Type B pancreatic cell (in vitro differentiated cells): Measurements from ENCODE around the gene REM1. TPM values are rescaled to one million over a fixed set of nuclear protein-coding genes. Genes with fewer than 3 reads are reported as not detected.
"Not testable (repeated sequence)": the region's sequence is repeated elsewhere in the genome, so short reads cannot be mapped to it uniquely, and the experiment has no call there.

ENCODE experiments used
- DNase-seq: peaks from one replicate; pipeline ENCODE4 v3.0.0; 2021; ENCODE audit warnings: mixed read lengths; ENCODE audit not compliant: unreplicated experiment; ENCODE audit errors: extremely low spot score
- H3K27ac Mint-ChIP-seq: 2 replicates; pipeline ENCODE4 v1.8.0; 2021; ENCODE audit warnings: mild to moderate bottlenecking, mixed read lengths
- H3K27me3 Mint-ChIP-seq: 2 replicates; pipeline ENCODE4 v1.8.0; 2021; ENCODE audit warnings: mixed read lengths
- H3K36me3 Mint-ChIP-seq: 2 replicates; pipeline ENCODE4 v1.8.0; 2021; ENCODE audit warnings: mixed read lengths
- H3K4me1 Mint-ChIP-seq: one replicate; pipeline ENCODE4 v1.8.0; 2021; ENCODE audit warnings: mixed read lengths; ENCODE audit not compliant: unreplicated experiment
- H3K4me3 Mint-ChIP-seq: 2 replicates; pipeline ENCODE4 v1.8.0; 2021; ENCODE audit warnings: mild to moderate bottlenecking, mixed read lengths
- H3K9me3 Mint-ChIP-seq: 2 replicates; pipeline ENCODE4 v1.8.0; 2021; ENCODE audit warnings: mixed read lengths
- long read RNA-seq: library from polyadenylated mRNA; unstranded; transcript quantifications from one replicate; pipeline ENCODE4 v2.0.0, GENCODE V29; 2020
- total RNA-seq: library from RNA; stranded (reverse); gene quantifications from 2 replicates; pipeline ENCODE4 v1.2.1, GENCODE V29; 2021; ENCODE audit warnings: low replicate concordance
- TF ChIP-seq, protein P1 (sequence below): fragments of 200-600 bp; sonication (generic); conservative IDR thresholded peaks from 2 replicates; pipeline ENCODE4 v1.5.0; 2021; ENCODE audit warnings: antibody characterized with exemption, mild to moderate bottlenecking

Gene REM1, protein sequence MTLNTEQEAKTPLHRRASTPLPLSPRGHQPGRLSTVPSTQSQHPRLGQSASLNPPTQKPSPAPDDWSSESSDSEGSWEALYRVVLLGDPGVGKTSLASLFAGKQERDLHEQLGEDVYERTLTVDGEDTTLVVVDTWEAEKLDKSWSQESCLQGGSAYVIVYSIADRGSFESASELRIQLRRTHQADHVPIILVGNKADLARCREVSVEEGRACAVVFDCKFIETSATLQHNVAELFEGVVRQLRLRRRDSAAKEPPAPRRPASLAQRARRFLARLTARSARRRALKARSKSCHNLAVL
- total RNA-seq, result not detected in 2 replicates
- long read RNA-seq, result 0 reads

DNA sequence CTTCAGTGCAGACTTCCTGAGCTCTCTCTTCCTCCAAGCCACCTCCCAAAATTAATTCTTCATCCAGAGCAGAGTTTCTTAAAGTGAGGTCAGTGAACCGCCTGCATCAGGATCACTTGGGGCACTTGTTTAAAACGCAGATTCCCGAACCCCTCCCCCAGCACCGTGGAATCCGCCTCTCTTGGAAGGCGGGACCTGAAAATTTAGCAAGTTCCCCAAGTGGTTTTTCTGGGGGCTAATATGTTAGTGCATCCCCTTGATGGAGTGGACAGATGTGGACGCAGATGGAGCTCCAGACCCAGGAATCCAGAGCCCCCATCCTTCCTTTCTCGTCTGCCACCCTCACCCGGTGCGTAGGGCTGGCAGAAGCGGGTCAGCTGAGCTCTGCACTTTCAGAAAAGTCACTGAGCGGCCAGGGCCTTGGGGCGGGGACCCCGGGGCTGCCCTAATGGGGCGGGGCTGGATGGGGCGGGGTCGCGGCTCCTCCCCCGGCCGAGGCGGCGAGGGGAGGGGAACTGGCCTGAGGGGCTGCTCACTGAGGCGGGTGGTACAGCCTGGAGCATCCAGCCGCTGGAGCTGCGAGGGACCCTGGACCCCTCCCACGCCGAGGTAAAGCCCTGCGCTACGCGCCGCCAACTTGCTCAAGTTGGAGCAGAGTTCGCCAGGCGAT is at the start of gene REM1, which contains the start of gene DEFB124:
Gene REM1 (plus strand): TSS at position 531 of the 670 bp plus-strand sequence. CDS start 1,158 bp downstream, outside the sequence.
Gene DEFB124 (minus strand): TSS at position 370 of the 670 bp plus-strand sequence. CDS start 2,114 bp downstream, outside the sequence.
- DNase-seq, result no peak
- no peak within 1 kb of the TSS for H3K27ac Mint-ChIP-seq

DNA sequence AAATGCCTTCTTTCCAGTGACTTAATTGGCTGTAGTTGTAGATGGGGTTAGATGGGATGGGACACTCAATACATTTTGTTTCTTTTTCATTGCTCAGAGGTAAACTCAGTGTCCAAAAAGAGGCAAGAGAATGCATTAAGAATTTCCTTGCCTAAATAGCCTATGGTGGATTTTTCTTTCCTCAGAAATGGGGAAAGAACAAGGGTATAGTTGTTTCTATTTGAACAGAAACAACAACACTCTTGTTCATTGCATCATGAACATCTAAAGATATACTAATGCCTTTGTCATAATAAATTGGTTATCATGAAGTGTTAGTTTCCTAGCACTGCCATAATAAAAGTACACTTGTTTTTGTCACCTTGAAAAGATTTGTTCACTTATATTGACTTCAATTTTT is 49.3 kb upstream of the REM1 start:
- Mint-ChIP-seq H3K4me1 (no peaks in the 10 kb centered on the region), H3K9me3 (no peaks in the 10 kb centered on the region), H3K27me3 (no peaks in the 10 kb centered on the region), H3K4me3 (no peak overlapping the region), H3K36me3 (no peaks in the 10 kb centered on the region), H3K27ac (no peak overlapping the region)
- TF ChIP-seq, protein P1, sequence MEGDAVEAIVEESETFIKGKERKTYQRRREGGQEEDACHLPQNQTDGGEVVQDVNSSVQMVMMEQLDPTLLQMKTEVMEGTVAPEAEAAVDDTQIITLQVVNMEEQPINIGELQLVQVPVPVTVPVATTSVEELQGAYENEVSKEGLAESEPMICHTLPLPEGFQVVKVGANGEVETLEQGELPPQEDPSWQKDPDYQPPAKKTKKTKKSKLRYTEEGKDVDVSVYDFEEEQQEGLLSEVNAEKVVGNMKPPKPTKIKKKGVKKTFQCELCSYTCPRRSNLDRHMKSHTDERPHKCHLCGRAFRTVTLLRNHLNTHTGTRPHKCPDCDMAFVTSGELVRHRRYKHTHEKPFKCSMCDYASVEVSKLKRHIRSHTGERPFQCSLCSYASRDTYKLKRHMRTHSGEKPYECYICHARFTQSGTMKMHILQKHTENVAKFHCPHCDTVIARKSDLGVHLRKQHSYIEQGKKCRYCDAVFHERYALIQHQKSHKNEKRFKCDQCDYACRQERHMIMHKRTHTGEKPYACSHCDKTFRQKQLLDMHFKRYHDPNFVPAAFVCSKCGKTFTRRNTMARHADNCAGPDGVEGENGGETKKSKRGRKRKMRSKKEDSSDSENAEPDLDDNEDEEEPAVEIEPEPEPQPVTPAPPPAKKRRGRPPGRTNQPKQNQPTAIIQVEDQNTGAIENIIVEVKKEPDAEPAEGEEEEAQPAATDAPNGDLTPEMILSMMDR, result no peak
- no peak for DNase-seq

More for the DNA sequence above, at the start of gene REM1, which contains the start of gene DEFB124:
- Mint-ChIP-seq H3K36me3 (peaks cover 4% of the 10 kb centered on the region), H3K4me1 (no peaks in the 10 kb centered on the region), H3K4me3 (no peak within 1 kb of the TSS), H3K9me3 (peaks cover 19% of the 10 kb centered on the region), H3K27me3 (peaks cover 37% of the 10 kb centered on the region)
- TF ChIP-seq, protein P1, result no peak

DNA sequence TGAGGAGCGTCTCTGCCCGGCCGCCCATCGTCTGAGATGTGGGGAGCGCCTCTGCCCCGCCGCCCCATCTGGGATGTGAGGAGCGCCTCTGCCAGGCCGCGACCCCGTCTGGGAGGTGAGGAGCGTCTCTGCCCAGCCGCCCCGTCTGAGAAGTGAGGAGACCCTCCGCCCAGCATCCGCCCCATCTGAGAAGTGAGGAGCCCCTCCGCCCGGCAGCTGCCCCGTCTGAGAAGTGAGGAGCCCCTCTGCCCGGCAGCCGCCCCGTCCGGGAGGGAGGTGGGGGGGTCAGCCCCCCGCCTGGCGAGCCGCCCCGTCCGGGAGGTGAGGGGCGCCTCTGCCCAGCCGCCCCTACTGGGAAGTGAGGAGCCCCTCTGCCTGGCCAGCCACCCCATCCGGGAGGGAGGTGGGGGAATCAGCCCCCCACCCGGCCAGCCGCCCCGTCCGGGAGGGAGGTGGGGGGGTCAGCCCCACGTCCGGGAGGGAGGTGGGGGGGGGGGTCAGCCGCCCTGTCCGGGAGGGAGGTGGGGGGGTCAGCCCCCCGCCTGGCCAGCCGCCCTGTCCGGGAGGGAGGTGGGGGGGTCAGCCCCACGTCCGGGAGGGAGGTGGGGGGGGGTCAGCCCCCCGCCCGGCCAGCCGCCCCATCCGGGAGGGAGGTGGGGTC is 48.1 kb upstream of the REM1 start:
- H3K4me3 Mint-ChIP-seq, H3K4me1 Mint-ChIP-seq, H3K9me3 Mint-ChIP-seq, DNase-seq, H3K27ac Mint-ChIP-seq, H3K36me3 Mint-ChIP-seq, H3K27me3 Mint-ChIP-seq: not testable (repeated sequence)

DNA sequence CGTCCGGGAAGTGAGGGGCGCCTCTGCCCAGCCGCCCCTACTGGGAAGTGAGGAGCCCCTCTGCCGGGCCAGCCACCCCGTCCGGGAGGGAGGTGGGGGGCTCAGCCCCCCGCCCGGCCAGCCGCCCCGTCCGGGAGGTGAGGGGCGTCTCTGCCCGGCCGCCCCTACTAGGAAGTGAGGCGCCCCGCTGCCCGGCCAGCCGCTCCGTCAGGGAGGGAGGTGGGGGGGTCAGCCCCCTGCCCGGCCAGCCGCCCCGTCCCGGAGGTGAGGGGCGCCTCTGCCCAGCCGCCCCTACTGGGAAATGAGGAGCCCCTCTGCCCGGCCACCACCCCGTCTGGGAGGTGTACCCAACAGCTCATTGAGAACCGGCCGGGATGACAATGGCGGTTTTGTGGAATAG is 47.5 kb upstream of the REM1 start:
- not testable (repeated sequence) for H3K4me3 Mint-ChIP-seq, H3K27ac Mint-ChIP-seq, H3K27me3 Mint-ChIP-seq, H3K36me3 Mint-ChIP-seq, DNase-seq, H3K4me1 Mint-ChIP-seq, H3K9me3 Mint-ChIP-seq

DNA sequence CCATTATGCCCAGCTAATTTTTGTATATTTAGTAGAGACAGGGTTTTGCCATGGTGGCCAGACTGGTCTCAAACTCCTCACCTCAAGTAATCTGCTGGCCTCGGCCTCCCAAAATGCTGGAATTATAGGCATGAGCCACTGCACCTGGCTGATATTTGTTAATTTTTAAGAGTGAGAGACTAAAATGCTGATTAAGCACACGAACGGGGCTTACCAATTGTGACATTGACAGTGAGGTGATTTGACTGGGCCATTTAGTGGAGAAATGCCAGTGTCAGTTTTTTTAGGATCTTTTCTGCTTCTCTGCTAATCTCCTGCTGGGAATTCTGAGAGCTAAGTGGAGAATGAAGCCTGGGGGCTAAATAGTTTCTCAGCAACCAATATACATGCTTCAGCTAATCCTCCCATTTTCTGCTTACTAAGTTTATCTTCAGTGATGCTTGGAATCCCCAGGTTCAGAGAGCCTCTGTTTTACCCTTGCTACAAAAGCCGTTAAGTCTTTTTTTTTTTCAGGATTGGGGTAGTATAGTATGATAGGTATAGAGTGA is 44.4 kb upstream of the REM1 start:
- no peaks in the 10 kb centered on the region for H3K4me1 Mint-ChIP-seq
- H3K9me3 Mint-ChIP-seq, result no peaks in the 10 kb centered on the region
- no peak overlapping the region for H3K27ac Mint-ChIP-seq
- TF ChIP-seq, protein P1, result no peak
- DNase-seq, result no peak
- no peaks in the 10 kb centered on the region for H3K36me3 Mint-ChIP-seq
- H3K27me3 Mint-ChIP-seq, result no peaks in the 10 kb centered on the region
- no peak overlapping the region for H3K4me3 Mint-ChIP-seq

DNA sequence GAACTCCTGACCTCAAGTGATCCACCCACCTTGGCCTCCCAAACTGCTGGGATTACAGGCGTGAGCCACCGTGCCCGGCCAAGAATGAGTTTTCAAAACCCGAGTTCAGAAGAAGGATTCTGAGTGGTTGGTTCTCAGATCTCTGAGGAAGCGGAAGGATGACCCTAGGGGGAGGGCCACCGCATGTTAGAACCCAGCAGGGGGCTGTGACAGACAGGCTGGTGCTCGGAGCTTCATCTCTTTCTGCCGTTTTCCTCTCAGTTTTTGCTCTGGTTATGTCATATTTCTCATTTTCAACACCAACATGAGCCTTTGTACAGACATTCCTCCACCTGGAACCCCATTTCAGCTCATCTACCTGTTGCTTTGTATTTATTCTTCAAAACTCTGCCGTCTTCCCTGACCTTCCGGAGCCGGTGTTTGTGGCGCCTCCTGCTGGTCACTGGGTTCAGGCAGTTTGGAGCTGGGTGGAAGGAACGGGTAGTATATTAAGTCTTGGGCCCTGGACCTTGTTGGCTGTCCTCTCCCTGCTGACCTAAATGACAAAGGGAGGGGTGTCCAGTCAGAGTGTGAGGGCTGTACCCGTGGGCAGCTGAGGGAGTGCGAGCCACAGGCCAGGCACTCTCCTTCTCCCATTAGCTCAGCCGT is 35.0 kb upstream of the REM1 start, which contains the start of gene DEFB123:
Gene DEFB123 (plus strand): TSS at position 621 of the 648 bp plus-strand sequence. CDS start 67 bp downstream, outside the sequence.
- H3K27me3 Mint-ChIP-seq, result no peaks in the 10 kb centered on the region
- no peaks in the 10 kb centered on the region for H3K36me3 Mint-ChIP-seq

More for the DNA sequence above, 35.0 kb upstream of the REM1 start, which contains the start of gene DEFB123:
- Mint-ChIP-seq H3K27ac (no peak within 1 kb of the TSS), H3K9me3 (no peaks in the 10 kb centered on the region), H3K4me1 (no peaks in the 10 kb centered on the region), H3K4me3 (no peak within 1 kb of the TSS)
- DNase-seq, result no peak
- TF ChIP-seq, protein P1, result peak; percentile 33
